WTC11 (cell line): Measurements from ENCODE around the gene METAP1. TPM values are rescaled to one million over a fixed set of nuclear protein-coding genes. Genes with fewer than 3 reads are reported as not detected.

Source experiments
- ATAC-seq: fragments of 200-7000 bp; cut with Tn5 transposase; 2 replicates; pipeline ENCODE4 v1.10.0; 2021; ENCODE audit warnings: mild to moderate bottlenecking, moderate library complexity
- CTCF ChIA-PET: fragments of 300-600 bp; sonication (Branson Sonifier 250); formaldehyde crosslinking; loops from one replicate; lab custom pipeline; 2021; ENCODE audit warnings: antibody characterized with exemption; lab: Charles Lee
- POLR2A ChIA-PET: fragments of 350-600 bp; sonication (Branson Sonifier 250); formaldehyde crosslinking; loops from one replicate; lab custom pipeline; 2021; ENCODE audit warnings: antibody characterized with exemption; lab: Charles Lee
- DNase-seq: peaks from one replicate; pipeline ENCODE4 v3.0.0; 2021; ENCODE audit warnings: low spot score
- H3K27ac Mint-ChIP-seq: 2 replicates; pipeline ENCODE4 v1.8.0; 2021; ENCODE audit warnings: mixed read lengths
- H3K27me3 Mint-ChIP-seq: 2 replicates; pipeline ENCODE4 v1.8.0; 2021; ENCODE audit warnings: low read depth, mild to moderate bottlenecking, moderate library complexity, mixed read lengths
- H3K36me3 Mint-ChIP-seq: 2 replicates; pipeline ENCODE4 v1.8.0; 2021; ENCODE audit warnings: mixed read lengths
- H3K4me1 Mint-ChIP-seq: 2 replicates; pipeline ENCODE4 v1.8.0; 2022; ENCODE audit warnings: mixed read lengths
- H3K4me3 Mint-ChIP-seq: 2 replicates; pipeline ENCODE4 v1.8.0; 2021; ENCODE audit warnings: mild to moderate bottlenecking, moderate library complexity, mixed read lengths
- H3K9me3 Mint-ChIP-seq: 2 replicates; pipeline ENCODE4 v1.8.0; 2021; ENCODE audit warnings: mixed read lengths
- AR ChIP-seq: fragments of 250-450 bp; sonication (Bioruptor Pico); IDR thresholded peaks from 2 replicates; pipeline ENCODE4 v1.9.0; 2021; ENCODE audit warnings: mild to moderate bottlenecking
- CDX4 ChIP-seq: fragments of 250-450 bp; sonication (Bioruptor Pico); IDR thresholded peaks from 2 replicates; pipeline ENCODE4 v1.9.0; 2021; ENCODE audit warnings: moderate library complexity, mild to moderate bottlenecking, inconsistent platforms, borderline replicate concordance
- EMX1 ChIP-seq: fragments of 250-450 bp; sonication (Bioruptor Pico); IDR thresholded peaks from 2 replicates; pipeline ENCODE4 v1.8.0; 2021; ENCODE audit warnings: mild to moderate bottlenecking
- ESRRA ChIP-seq: sonication (generic); formaldehyde crosslinking; IDR thresholded peaks from 2 replicates; pipeline ENCODE4 v1.8.1; 2022; ENCODE audit warnings: mild to moderate bottlenecking, missing genetic modification reagents, borderline replicate concordance
- HMGA2 ChIP-seq: fragments of 250-450 bp; sonication (Bioruptor Pico); IDR thresholded peaks from 2 replicates; pipeline ENCODE4 v1.4.0; 2021; ENCODE audit warnings: mild to moderate bottlenecking, moderate library complexity
- MAX ChIP-seq: sonication (generic); formaldehyde crosslinking; IDR thresholded peaks from 2 replicates; pipeline ENCODE4 v1.8.0; 2022; ENCODE audit warnings: mild to moderate bottlenecking, missing genetic modification reagents
- NFE2L1 ChIP-seq: sonication (generic); formaldehyde crosslinking; IDR thresholded peaks from 2 replicates; pipeline ENCODE4 v1.8.1; 2023; ENCODE audit warnings: missing genetic modification reagents
- NR1H2 ChIP-seq: sonication (generic); formaldehyde crosslinking; IDR thresholded peaks from 2 replicates; pipeline ENCODE4 v1.9.0; 2021; ENCODE audit warnings: mild to moderate bottlenecking, moderate library complexity, missing genetic modification reagents
- NR3C1 ChIP-seq: sonication (generic); formaldehyde crosslinking; conservative IDR thresholded peaks from 2 replicates; pipeline ENCODE4 v1.8.1; 2023; ENCODE audit warnings: low read depth, mild to moderate bottlenecking, missing genetic modification reagents
- OVOL2 ChIP-seq: fragments of 250-450 bp; sonication (Bioruptor Pico); IDR thresholded peaks from 2 replicates; pipeline ENCODE4 v1.9.0; 2021; ENCODE audit warnings: mild to moderate bottlenecking, borderline replicate concordance
- PREB ChIP-seq: sonication (generic); formaldehyde crosslinking; IDR thresholded peaks from 2 replicates; pipeline ENCODE4 v1.8.1; 2022; ENCODE audit warnings: mild to moderate bottlenecking, missing genetic modification reagents, moderate library complexity, borderline replicate concordance
- SOX15 ChIP-seq: fragments of 250-450 bp; sonication (Bioruptor Pico); IDR thresholded peaks from 2 replicates; pipeline ENCODE4 v1.9.0; 2021; ENCODE audit warnings: mild to moderate bottlenecking
- SP1 ChIP-seq: sonication (generic); formaldehyde crosslinking; conservative IDR thresholded peaks from 2 replicates; pipeline ENCODE4 v1.8.1; 2022; ENCODE audit warnings: missing genetic modification reagents
- ZBTB21 ChIP-seq: sonication (generic); formaldehyde crosslinking; IDR thresholded peaks from 2 replicates; pipeline ENCODE4 v1.8.1; 2023; ENCODE audit warnings: mild to moderate bottlenecking, missing genetic modification reagents, borderline replicate concordance
- ZBTB43 ChIP-seq: sonication (generic); formaldehyde crosslinking; IDR thresholded peaks from 2 replicates; pipeline ENCODE4 v1.8.1; 2023; ENCODE audit warnings: mild to moderate bottlenecking, missing genetic modification reagents
- ZNF121 ChIP-seq: sonication (generic); formaldehyde crosslinking; IDR thresholded peaks from 2 replicates; pipeline ENCODE4 v1.8.0; 2023; ENCODE audit warnings: missing genetic modification reagents
- ZNF263 ChIP-seq: sonication (generic); formaldehyde crosslinking; IDR thresholded peaks from 2 replicates; pipeline ENCODE4 v1.8.1; 2022; ENCODE audit warnings: low read depth, mild to moderate bottlenecking, moderate library complexity, missing genetic modification reagents
- ZSCAN18 ChIP-seq: fragments of 250-450 bp; sonication (Bioruptor Pico); IDR thresholded peaks from 2 replicates; pipeline ENCODE4 v2.1.2; 2022; ENCODE audit warnings: mild to moderate bottlenecking, moderate library complexity
- total RNA-seq: library from RNA; stranded (reverse); gene quantifications from 3 replicates; pipeline ENCODE4 v1.2.3, GENCODE V29; 2021
- TF ChIP-seq, protein P1 (sequence below): sonication (generic); formaldehyde crosslinking; IDR thresholded peaks from 2 replicates; pipeline ENCODE4 v1.8.1; 2023; ENCODE audit warnings: mild to moderate bottlenecking, missing genetic modification reagents, moderate library complexity

METAP1 gene
- total RNA-seq, 1 experiment from 2014 or later = 102 TPM

DNA sequence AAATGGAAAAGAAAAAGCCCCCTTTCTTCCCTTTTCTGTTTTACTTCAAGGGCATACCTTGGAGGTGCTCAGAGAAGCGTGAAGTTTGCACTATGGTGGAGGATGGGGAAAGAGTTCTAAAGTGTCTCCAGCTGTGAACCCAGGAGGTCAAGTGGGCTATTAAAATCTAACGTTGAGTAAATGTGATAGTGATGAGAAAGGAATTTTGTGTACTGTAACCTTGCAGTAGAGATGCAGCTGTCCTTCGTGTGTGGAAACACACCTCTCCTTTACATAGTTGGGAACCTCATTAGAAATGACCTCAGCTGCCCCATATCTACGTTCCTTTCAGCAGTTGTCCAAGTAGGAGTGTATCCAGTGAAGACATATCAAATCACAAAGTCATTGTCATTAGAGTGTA is 66.6 kb downstream of the METAP1 start:
- DNase-seq (no peak), ATAC-seq (no peak)
- 0 out of 2 replicates have a peak, but pooled peaks cover 4% of the 10 kb centered on the region for H3K4me1 Mint-ChIP-seq
- H3K27ac Mint-ChIP-seq = no peak overlapping the region
- peaks cover 5% of the 10 kb centered on the region for H3K9me3 Mint-ChIP-seq
- CTCF ChIA-PET = no interaction called here
- no peaks in the 10 kb centered on the region for H3K27me3 Mint-ChIP-seq
- H3K4me3 Mint-ChIP-seq = no peak overlapping the region
- no peak for TF ChIP-seq CDX4 (CRISPR knock-in tag)
- TF ChIP-seq NFE2L1 (CRISPR knock-in tag) = no peak
- no peak for TF ChIP-seq NR3C1 (CRISPR knock-in tag)
- TF ChIP-seq HMGA2 = no peak
- TF ChIP-seq, protein P1, sequence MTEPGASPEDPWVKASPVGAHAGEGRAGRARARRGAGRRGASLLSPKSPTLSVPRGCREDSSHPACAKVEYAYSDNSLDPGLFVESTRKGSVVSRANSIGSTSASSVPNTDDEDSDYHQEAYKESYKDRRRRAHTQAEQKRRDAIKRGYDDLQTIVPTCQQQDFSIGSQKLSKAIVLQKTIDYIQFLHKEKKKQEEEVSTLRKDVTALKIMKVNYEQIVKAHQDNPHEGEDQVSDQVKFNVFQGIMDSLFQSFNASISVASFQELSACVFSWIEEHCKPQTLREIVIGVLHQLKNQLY (CRISPR knock-in tag) = no peak
- TF ChIP-seq ZBTB21 (CRISPR knock-in tag) = no peak
- TF ChIP-seq OVOL2 (CRISPR knock-in tag) = no peak
- no peak for TF ChIP-seq AR (CRISPR knock-in tag)
- no peak for TF ChIP-seq SP1 (CRISPR knock-in tag)
- no peak for TF ChIP-seq EMX1 (CRISPR knock-in tag)
- no peak for TF ChIP-seq ZSCAN18 (CRISPR knock-in tag)
- no peak for TF ChIP-seq PREB (CRISPR knock-in tag)
- no peak for TF ChIP-seq NR1H2 (CRISPR knock-in tag)
- no peak for TF ChIP-seq ZBTB43 (CRISPR knock-in tag)
- TF ChIP-seq ESRRA (CRISPR knock-in tag) = no peak
- TF ChIP-seq ZNF263 (CRISPR knock-in tag) = no peak
- no peak for TF ChIP-seq MAX (CRISPR knock-in tag)
- TF ChIP-seq ZNF121 (CRISPR knock-in tag) = no peak
- no peak for TF ChIP-seq SOX15
- TF ChIP-seq, all 79 proteins: peak for 0
- POLR2A ChIA-PET = no interaction called here
- H3K36me3 Mint-ChIP-seq = peaks cover 63% of the 10 kb centered on the region
